Loucy (cell line): ENCODE measurements around the gene RIC3.

Experiments used
- H2AFZ ChIP-seq: fragments of 200-600 bp; sonication (generic); 2 replicates; pipeline ENCODE4 v1.6.0; 2016; ENCODE audit warnings: antibody characterized with exemption, mild to moderate bottlenecking, low read length, moderate library complexity
- H3F3A ChIP-seq: fragments of 200-600 bp; 2 replicates; pipeline ENCODE4 v1.6.0; 2016; ENCODE audit warnings: antibody characterized with exemption, low read depth, mild to moderate bottlenecking
- H3K27me3 ChIP-seq: fragments of 200-600 bp; sonication (generic); 2 replicates; pipeline ENCODE4 v1.6.1; 2014; ENCODE audit warnings: low read length, mild to moderate bottlenecking; ENCODE audit not compliant: insufficient read depth, poor library complexity, severe bottlenecking
- H3K36me3 ChIP-seq: fragments of 200-600 bp; sonication (generic); 2 replicates; pipeline ENCODE4 v1.6.1; 2016; ENCODE audit warnings: low read length; ENCODE audit not compliant: insufficient read depth
- H3K4me1 ChIP-seq: fragments of 200-600 bp; sonication (generic); 2 replicates; pipeline ENCODE4 v1.5.1; 2014; ENCODE audit warnings: low read length, mild to moderate bottlenecking; ENCODE audit not compliant: insufficient read depth, poor library complexity, severe bottlenecking
- H3K4me2 ChIP-seq: fragments of 200-600 bp; sonication (generic); 2 replicates; pipeline ENCODE4 v1.6.0; 2014; ENCODE audit warnings: antibody characterized with exemption, low read length, low read depth, mild to moderate bottlenecking; ENCODE audit not compliant: poor library complexity, severe bottlenecking
- H3K4me3 ChIP-seq: fragments of 200-600 bp; sonication (generic); 2 replicates; pipeline ENCODE4 v1.5.1; 2014; ENCODE audit warnings: low read length, mild to moderate bottlenecking, mixed read lengths; ENCODE audit not compliant: poor library complexity, severe bottlenecking
- H3K79me2 ChIP-seq: fragments of 200-600 bp; sonication (generic); 2 replicates; pipeline ENCODE4 v1.6.1; 2014; ENCODE audit warnings: low read length; ENCODE audit not compliant: insufficient read depth
- H3K9ac ChIP-seq: fragments of 200-600 bp; sonication (generic); 2 replicates; pipeline ENCODE4 v1.6.0; 2014; ENCODE audit warnings: mild to moderate bottlenecking, low read depth, low read length, moderate library complexity; ENCODE audit not compliant: poor library complexity, severe bottlenecking
- H3K9me2 ChIP-seq: fragments of 200-600 bp; sonication (generic); replicated peaks from 2 replicates; pipeline ENCODE4 v1.6.1; 2016; ENCODE audit warnings: low read depth, low read length, mixed read lengths
- H3K9me3 ChIP-seq: fragments of 200-600 bp; sonication (generic); 2 replicates; pipeline ENCODE4 v1.6.1; 2014; ENCODE audit warnings: mild to moderate bottlenecking, antibody characterized with exemption, low read length, low read depth; ENCODE audit not compliant: insufficient read depth
- H4K20me1 ChIP-seq: fragments of 200-600 bp; sonication (generic); 2 replicates; pipeline ENCODE4 v1.6.0; 2014; ENCODE audit warnings: antibody characterized with exemption, low read length, mild to moderate bottlenecking; ENCODE audit not compliant: insufficient read depth, poor library complexity, severe bottlenecking
- CTCF ChIP-seq: fragments of 200-600 bp; sonication (generic); conservative IDR thresholded peaks from 2 replicates; pipeline ENCODE4 v1.5.1; 2014; ENCODE audit warnings: mild to moderate bottlenecking, antibody characterized with exemption, low read length
- EZH2phosphoT487 ChIP-seq: fragments of 200-600 bp; IDR thresholded peaks from 2 replicates; pipeline ENCODE4 v1.6.1; 2018; ENCODE audit warnings: antibody characterized with exemption, mild to moderate bottlenecking, moderate library complexity, borderline replicate concordance

RIC3 gene

GRCh38 chr11:8111636-8112035 is 57.2 kb downstream of the RIC3 start:
- H3K79me2 ChIP-seq = no peaks in the 10 kb centered on the region
- TF ChIP-seq EZH2phosphoT487 = no peak
- no peak for TF ChIP-seq CTCF
- H3K4me3 ChIP-seq = no peak overlapping the region
- no peaks in the 10 kb centered on the region for H3K4me1 ChIP-seq
- H3K9ac ChIP-seq = no peak overlapping the region
- no peaks in the 10 kb centered on the region for H3K9me2 ChIP-seq
- H2AFZ ChIP-seq = no peak overlapping the region
- H3K4me2 ChIP-seq = no peak overlapping the region
- peaks cover 11% of the 10 kb centered on the region; the same call in 1 of the 2 replicates for H3K9me3 ChIP-seq
- no peaks in the 10 kb centered on the region for H3K27me3 ChIP-seq
- H3K36me3 ChIP-seq = no peaks in the 10 kb centered on the region
- no peaks in the 10 kb centered on the region for H4K20me1 ChIP-seq
- H3F3A ChIP-seq = no peaks in the 10 kb centered on the region

DNA sequence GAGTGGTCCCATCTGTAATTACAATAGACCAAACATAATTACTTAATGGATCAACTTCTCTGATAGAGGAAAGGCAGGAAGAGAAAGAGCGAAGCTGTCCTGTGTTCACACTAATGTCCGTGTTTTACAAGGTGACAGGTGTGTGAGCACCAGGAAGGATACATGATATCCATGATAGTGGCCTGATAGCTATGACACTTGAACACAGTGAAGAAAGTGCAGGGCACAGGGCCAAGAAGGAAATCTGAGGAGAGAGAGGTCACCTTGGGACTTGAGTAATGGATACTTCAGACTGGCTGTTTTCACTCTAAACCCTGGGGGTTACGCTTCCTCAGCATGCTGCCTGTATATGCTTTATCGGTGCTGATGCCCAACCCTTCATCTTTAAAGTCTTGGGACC is 58.4 kb downstream of the RIC3 start:
- Histone ChIP-seq H3K27me3 (no peaks in the 10 kb centered on the region), H2AFZ (no peak overlapping the region), H3F3A (no peaks in the 10 kb centered on the region), H3K36me3 (no peaks in the 10 kb centered on the region), H3K9ac (no peak overlapping the region), H4K20me1 (no peaks in the 10 kb centered on the region), H3K4me2 (no peak overlapping the region), H3K79me2 (no peaks in the 10 kb centered on the region), H3K9me2 (no peaks in the 10 kb centered on the region), H3K4me1 (no peaks in the 10 kb centered on the region), H3K9me3 (peaks cover 8% of the 10 kb centered on the region; the same call in 1 of the 2 replicates), H3K4me3 (no peak overlapping the region)
- TF ChIP-seq EZH2phosphoT487 (no peak), CTCF (no peak)

- TF ChIP-seq CTCF = no peak
- TF ChIP-seq EZH2phosphoT487 = no peak
- H4K20me1 ChIP-seq = no peaks in the 10 kb centered on the region
These were observed 59.1 kb downstream of the RIC3 start for GRCh38 chr11:8109675-8110074.

More at GRCh38 chr11:8109675-8110074, 59.1 kb downstream of the RIC3 start:
- Histone ChIP-seq H2AFZ (no peak overlapping the region), H3K4me3 (no peak overlapping the region), H3K79me2 (no peaks in the 10 kb centered on the region), H3K9ac (no peak overlapping the region), H3K4me2 (no peak overlapping the region), H3K9me2 (no peaks in the 10 kb centered on the region), H3F3A (no peaks in the 10 kb centered on the region), H3K36me3 (no peaks in the 10 kb centered on the region), H3K27me3 (no peaks in the 10 kb centered on the region), H3K4me1 (no peaks in the 10 kb centered on the region), H3K9me3 (peaks cover 2% of the 10 kb centered on the region; the same call in 1 of the 2 replicates)
